Measurements from ENCODE around the gene UBE2R2. TPM values are rescaled to one million over a fixed set of nuclear protein-coding genes. Genes with fewer than 3 reads are reported as not detected.

Gene UBE2R2
- total and polyA plus RNA-seq, 2 of the 8 experiments (the other 6 are each of a cell fraction or from before 2014, with no cell fraction given): 19.4 to 42.1 TPM

DNA sequence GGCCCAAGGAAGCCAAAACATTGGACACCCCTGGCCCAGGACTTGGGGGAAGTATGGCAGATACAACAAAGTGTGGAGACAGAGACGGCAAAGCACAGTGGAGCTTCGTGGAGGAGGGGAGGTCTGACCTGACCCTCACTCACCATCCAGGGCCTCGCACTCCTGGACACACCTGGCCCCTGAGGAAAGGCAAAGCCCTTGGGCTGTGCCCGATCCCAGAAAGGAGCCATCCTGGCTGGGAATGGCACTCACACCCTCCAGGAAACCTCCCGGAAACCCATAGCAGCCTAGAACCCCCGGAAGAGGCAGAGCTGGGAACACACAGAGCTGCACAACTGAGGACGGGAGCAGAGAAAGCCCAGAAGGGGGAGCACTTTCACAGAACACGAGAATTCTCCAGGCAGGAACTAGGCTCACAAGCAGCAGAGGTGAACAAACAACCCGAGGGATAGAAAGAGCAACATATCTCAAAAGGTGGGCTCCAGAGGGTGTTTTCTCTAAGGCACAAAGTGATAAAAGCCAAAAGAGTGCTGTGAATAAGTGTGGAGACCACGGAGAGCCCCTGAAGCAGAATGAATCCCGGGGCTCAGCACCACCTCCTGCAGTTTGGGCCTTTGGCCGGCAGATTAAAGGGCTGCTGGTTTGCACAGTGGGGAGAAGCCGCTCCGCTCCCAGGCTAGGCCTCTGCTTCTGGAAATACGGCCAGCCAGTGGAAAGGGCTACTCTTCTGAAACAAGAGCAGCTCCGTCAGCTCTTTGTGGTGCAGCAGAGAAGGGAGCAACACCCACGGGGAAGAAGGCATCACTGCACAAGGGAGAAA is 108.2 kb downstream of the UBE2R2 start (continued):
- TF ChIP-seq, protein P1, sequence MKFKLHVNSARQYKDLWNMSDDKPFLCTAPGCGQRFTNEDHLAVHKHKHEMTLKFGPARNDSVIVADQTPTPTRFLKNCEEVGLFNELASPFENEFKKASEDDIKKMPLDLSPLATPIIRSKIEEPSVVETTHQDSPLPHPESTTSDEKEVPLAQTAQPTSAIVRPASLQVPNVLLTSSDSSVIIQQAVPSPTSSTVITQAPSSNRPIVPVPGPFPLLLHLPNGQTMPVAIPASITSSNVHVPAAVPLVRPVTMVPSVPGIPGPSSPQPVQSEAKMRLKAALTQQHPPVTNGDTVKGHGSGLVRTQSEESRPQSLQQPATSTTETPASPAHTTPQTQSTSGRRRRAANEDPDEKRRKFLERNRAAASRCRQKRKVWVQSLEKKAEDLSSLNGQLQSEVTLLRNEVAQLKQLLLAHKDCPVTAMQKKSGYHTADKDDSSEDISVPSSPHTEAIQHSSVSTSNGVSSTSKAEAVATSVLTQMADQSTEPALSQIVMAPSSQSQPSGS (IDR thresholded peaks at IDR 0.05; ENCODE audit: low read length): 0 out of 2 replicates have a peak, but pooled peaks have one; percentile 14
- no peak for TF ChIP-seq KDM5A (IDR thresholded peaks at IDR 0.05; ENCODE audit: low read length)
- TF ChIP-seq BCL11A (IDR thresholded peaks at IDR 0.05; ENCODE audit: low read depth in 2 of 2, low read length in 2 of 2): no peak
- no peak for TF ChIP-seq SIN3A (conservative IDR thresholded peaks at IDR 0.05 in 1 of 2, IDR thresholded peaks at IDR 0.05 in 1 of 2; ENCODE audit: low read depth in 1 of 2, low read length in 2 of 2)
- TF ChIP-seq POLR2AphosphoS5 (IDR thresholded peaks at IDR 0.05; ENCODE audit: low read depth, low read length): 0 out of 2 replicates have a peak, but pooled peaks have one; percentile 24
- TF ChIP-seq BACH1 (IDR thresholded peaks at IDR 0.05; ENCODE audit: low read length): no peak
- no peak for TF ChIP-seq SAP30 (IDR thresholded peaks at IDR 0.05; ENCODE audit: insufficient read depth, insufficient replicate concordance, low read length)
- TF ChIP-seq CEBPB (IDR thresholded peaks at IDR 0.05; ENCODE audit: low read depth, low read length): no peak
- no peak for TF ChIP-seq HDAC6 (IDR thresholded peaks at IDR 0.05; ENCODE audit: low read depth, low read length)
- TF ChIP-seq SRF (IDR thresholded peaks at IDR 0.05; ENCODE audit: low read depth, low read length): no peak
- no peak for TF ChIP-seq KDM4A (IDR thresholded peaks at IDR 0.05; ENCODE audit: low read depth, low read length, severe bottlenecking)
